COR-L47 (cell line): ENCODE results near the gene SPX.

Experiments
- DNase-seq: peaks from one replicate; lab custom pipeline; 2025; lab: John Stamatoyannopoulos, UW

Gene SPX, protein sequence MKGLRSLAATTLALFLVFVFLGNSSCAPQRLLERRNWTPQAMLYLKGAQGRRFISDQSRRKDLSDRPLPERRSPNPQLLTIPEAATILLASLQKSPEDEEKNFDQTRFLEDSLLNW

GRCh38 chr12:21526053-21526452 lies at the start of gene SPX:
TSS of gene SPX (plus strand) at chr12:21526296. CDS start at chr12:21526473, 177 bp downstream.
- DNase-seq, result no peak

DNA sequence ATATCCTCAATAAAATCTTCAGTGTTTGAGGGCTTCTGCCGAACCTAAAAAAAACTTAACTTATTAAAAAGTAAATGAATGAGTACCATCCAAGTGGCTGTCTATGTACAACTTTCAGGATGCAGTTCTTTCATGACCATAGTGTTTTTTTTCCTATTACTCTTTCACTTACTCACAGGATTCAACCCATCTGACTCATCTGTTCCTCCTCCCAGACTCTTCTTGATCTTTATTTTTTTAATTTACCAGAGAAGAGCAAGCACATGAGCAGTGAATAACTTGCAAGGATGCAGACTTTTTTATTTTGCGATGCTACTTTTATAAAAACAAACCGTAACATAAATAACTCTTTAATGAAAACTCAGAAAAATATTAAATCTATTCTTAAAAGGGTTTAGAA lies 49.1 kb upstream of the SPX start:
- no peak for DNase-seq

DNA sequence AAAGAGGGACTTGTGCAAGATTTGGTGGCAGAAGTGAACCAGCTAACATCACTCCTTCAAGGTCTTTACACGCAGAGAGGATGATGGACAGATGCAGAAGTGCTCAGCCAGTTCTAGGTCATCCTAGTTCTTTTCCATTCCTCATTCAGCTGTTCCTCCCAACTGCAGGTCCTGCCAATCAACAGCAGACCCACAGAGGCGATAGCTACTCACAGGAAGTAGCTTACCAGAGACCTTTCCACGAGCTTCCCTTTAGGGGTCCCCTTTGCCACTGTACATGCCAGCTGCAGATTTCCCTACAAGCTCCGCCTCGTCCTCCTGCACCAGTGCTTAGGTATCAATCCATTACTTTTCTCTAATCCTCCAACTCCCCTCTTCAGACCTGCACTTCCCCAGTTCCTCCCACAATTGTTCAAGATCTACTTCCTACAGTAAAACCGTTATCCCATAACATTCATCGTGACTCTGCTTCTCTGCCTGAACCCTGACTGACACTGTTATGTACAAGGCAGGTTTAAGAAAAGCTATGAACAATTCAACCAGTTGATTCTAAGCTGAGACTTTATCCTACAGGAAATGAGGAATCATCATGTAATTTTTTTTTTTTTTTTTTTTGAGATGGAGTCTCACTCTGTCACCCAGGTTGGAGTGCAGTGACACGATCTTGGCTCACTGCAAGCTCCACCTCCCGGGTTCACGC lies 47.2 kb upstream of the SPX start:
- DNase-seq, result no peak

DNA sequence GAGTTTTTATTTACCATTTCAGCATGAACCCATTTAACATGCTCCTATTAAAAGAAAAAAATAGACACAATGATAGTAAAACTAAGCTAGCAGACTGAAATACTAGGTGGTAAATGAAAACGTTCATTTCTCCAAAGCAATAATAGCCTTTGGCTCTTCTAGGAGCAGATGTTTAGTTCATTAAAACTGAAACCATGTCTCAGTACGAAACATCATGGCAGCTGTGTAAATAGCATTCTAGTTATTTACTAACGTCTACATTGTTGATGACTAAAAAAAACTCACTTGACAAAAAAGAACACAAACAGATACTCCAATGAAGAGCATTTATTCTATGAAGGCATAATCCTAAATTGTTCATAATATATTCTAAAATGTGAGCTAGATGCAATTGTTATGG lies 42.6 kb upstream of the SPX start:
- no peak for DNase-seq

DNA sequence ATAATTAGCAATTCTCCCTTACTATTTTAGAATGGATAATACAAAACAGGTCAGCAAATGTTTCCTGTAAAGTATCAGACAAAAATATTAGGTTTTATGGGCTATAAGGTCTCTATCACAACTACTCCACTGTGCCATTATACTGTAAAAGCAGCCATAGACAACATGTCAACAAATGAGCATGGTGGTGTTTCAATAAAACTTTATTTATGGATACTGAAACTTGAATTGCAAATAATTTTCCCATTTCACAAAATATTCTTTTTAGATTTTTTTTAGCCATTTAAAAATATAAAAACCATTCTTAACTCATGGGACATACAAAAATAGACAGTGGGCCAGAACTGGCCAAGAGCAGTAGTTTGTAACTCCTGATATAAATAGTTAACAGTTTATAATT lies 40.1 kb upstream of the SPX start:
- no peak for DNase-seq

GRCh38 chr12:21499765-21500164 lies 26.3 kb upstream of the SPX start:
- DNase-seq, result no peak

- no peak for DNase-seq
Observed at GRCh38 chr12:21500786-21501257, 25.3 kb upstream of the SPX start.

- DNase-seq, result peak; percentile 86
Observed at GRCh38 chr12:21501258-21502163, 24.6 kb upstream of the SPX start, which contains the start of the genes GOLT1B and RECQL. TSS of gene GOLT1B (plus strand) at chr12:21501789. CDS start at chr12:21501924, 135 bp downstream. TSS of gene RECQL (minus strand) at chr12:21501635. CDS start at chr12:21499570, 2,065 bp downstream.

- no peak for DNase-seq
Observed at GRCh38 chr12:21502164-21502496, 24.0 kb upstream of the SPX start.

- no peak for DNase-seq
Observed at GRCh38 chr12:21502872-21503271, 23.2 kb upstream of the SPX start.

- DNase-seq, result no peak
Observed at GRCh38 chr12:21505888-21506287, 20.2 kb upstream of the SPX start.

GRCh38 chr12:21507849-21508248 lies 18.2 kb upstream of the SPX start:
- no peak for DNase-seq

GRCh38 chr12:21509768-21510167 lies 16.3 kb upstream of the SPX start:
- DNase-seq, result no peak

DNA sequence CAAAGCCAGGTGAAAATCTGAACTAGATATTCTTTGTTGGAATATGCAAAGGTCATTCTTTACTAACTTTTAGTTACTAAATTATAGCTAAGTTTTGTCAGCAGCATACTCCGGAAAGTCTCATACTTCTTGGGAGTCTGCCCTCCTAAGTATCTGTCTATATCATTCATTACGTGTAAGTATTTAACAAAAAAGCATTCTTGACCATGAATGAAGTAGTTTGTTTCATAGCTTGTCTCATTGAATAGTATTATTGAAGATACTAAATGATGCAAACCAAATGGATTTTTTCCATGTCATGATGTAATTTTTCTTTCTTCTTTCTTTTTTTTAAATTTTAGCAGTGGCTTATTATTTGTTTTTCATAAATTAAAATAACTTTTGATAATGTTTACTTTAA lies 9.8 kb upstream of the SPX start:
- DNase-seq, result no peak

- DNase-seq, result no peak
Observed at GRCh38 chr12:21518451-21518850, 7.6 kb upstream of the SPX start.

GRCh38 chr12:21521541-21521940 lies 4.6 kb upstream of the SPX start:
- DNase-seq, result no peak

DNA sequence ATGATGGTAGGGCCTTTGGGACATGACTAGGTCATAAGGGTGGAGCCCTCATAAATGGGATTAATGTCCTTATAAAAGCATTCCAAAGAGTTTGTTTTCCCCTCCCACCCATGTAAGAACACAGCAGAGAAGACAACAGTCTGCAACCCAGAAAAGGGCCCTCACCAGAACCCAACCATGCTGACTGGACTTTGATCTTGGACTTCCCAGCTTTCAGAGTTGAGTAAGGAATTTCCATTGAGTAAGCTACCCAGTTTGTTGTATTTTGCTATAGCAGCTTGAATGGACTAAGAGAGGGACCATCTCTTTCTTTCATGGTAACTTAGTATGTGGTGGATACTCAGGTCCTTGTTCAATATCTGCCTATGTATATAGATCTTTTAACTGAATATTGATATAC lies 2.9 kb upstream of the SPX start:
- DNase-seq, result no peak

DNA sequence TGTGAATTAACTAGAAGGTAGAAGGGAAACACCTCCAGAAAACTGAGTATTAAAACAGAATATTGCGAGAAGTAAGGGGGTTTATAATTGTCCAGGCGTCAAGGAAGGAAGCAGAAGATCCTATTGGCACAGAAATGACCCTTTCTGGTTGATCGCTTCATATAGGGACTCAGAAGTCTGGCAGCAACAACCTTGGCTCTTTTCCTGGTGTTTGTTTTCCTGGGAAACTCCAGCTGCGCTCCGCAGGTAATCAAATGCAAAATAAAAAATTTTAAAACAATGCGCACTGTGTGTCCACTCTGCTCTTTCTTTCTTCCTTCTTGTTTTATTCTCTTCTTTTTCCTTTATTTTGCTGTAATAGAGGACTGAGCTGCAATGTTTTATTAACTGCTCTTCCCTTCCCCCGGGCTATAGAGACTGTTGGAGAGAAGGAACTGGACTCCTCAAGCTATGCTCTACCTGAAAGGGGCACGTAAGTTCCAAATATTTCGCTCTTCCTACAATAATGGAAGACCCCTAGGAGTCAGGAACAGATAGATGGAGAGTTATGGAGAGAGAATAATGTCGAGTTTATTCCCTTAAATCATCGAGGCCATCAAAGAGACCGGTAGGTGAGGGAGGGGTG lies 737 bp downstream of the SPX start:
- DNase-seq, result no peak

- peak; percentile 20 for DNase-seq
Observed at GRCh38 chr12:21527451-21528180, 1.5 kb downstream of the SPX start.

GRCh38 chr12:21528953-21529352 lies 2.9 kb downstream of the SPX start:
- DNase-seq, result no peak

GRCh38 chr12:21529456-21529855 lies 3.4 kb downstream of the SPX start:
- no peak for DNase-seq
